Gastroesophageal sphincter (tissue), 3 donors: ENCODE results near the gene TMEM116.

Experiments
- CTCF ChIP-seq, 4 experiments: fragments of 200-600 bp in 2 of 4; fragments of 450-650 bp in 2 of 4; sonication (generic) in 1 of 4; IDR thresholded peaks; one replicate each; pipeline ENCODE4 v1.5.1; 2017 to 2019; ENCODE audit warnings: antibody characterized with exemption in 4 of 4, mild to moderate bottlenecking in 2 of 4, moderate library complexity in 2 of 4
- EP300 ChIP-seq: sonication (generic); formaldehyde crosslinking; IDR thresholded peaks from one replicate; pipeline ENCODE4 v1.6.1; 2017; ENCODE audit warnings: antibody characterized with exemption, mild to moderate bottlenecking
- POLR2AphosphoS5 ChIP-seq: sonication (generic); formaldehyde crosslinking; IDR thresholded peaks from one replicate; pipeline ENCODE4 v1.6.1; 2017; ENCODE audit warnings: antibody characterized with exemption

- TF ChIP-seq CTCF (IDR thresholded peaks at IDR 0.05) (no peak), POLR2AphosphoS5 (no peak), EP300 (no peak)
These were observed 18.5 kb upstream of the TMEM116 start for GRCh38 chr12:112031472-112031871.
